Pancreas (tissue), 10 donors: ENCODE data around the gene DUS1L. TPM values are rescaled to one million over a fixed set of nuclear protein-coding genes. Genes with fewer than 3 reads are reported as not detected.

Source experiments
- ATAC-seq, 4 donors: fragments of 200-7000 bp; cut with Tn5 transposase; one replicate each; pipeline versions ENCODE4 v1.8.0 to v1.9.1; 2020; ENCODE audit warnings: mild to moderate bottlenecking in 4 of 4, moderate library complexity in 4 of 4
- DNase-seq, 6 donors: peaks; one replicate each; pipeline ENCODE4 v3.0.0-alpha.2; 2020
- FAIRE-seq: peaks from 2 replicates; lab custom pipeline; 2012; peaks lifted over from hg19 to GRCh38; lab: Jason Lieb, UNC
- H3K27ac ChIP-seq, 4 donors: fragments of 200-600 bp; sonication (generic); 1 replicate in 3 of 4; 2 replicates in 1 of 4; pipeline versions ENCODE4 v1.5.0 to v1.8.0; 2020
- H3K27me3 ChIP-seq, 4 donors: fragments of 200-600 bp; one replicate each; pipeline ENCODE4 v1.8.0; 2021
- H3K36me3 ChIP-seq, 3 donors: fragments of 200-600 bp; sonication (generic) in 1 of 3; one replicate each; pipeline versions ENCODE4 v1.5.0 to v1.8.0; 2020 to 2021
- H3K4me1 ChIP-seq, 3 donors: fragments of 200-600 bp; one replicate each; pipeline ENCODE4 v1.8.0; 2021
- H3K4me3 ChIP-seq, 4 donors: fragments of 200-600 bp; sonication (generic) in 2 of 4; one replicate each; pipeline versions ENCODE4 v1.5.0 to v1.8.0; 2020 to 2021
- H3K9me3 ChIP-seq, 4 donors: fragments of 200-600 bp; one replicate each; pipeline ENCODE4 v1.8.0; 2021
- WGBS, 2 donors: extraction: QIAGEN DNeasy Blood & Tissue Kit; methylation state at CpG; one replicate each; pipeline ENCODE4 v1.1.7; 2013; 5-methylcytosine and 5-hydroxymethylcytosine counted together
- intact Hi-C, 3 donors: fragments of 100-400 bp; cut with DNase I; formaldehyde crosslinking; loops; one replicate each; pipeline versions ENCODE4 v1.11.1 to v1.14.2; 2022
- polyA plus RNA-seq, 2 donors: library from polyadenylated mRNA; stranded (reverse); fragments of 200-250 nt; gene quantifications; one replicate each; pipeline ENCODE4 v1.2.3, GENCODE V29; 2013
- total RNA-seq, 6 donors: library from RNA; stranded (reverse); fragmentation: NEBNext Ultra II Directional in 4 of 6; extraction: Animal tissue kit (Norgen Biotek cat#: 25700) in 4 of 6; gene quantifications; one replicate each; pipeline versions ENCODE4 v1.2.1 to v1.2.4, GENCODE V29; 2021 to 2023
- TF ChIP-seq, protein P1 (sequence below), 4 donors: fragments of 200-600 bp; sonication (generic) in 3 of 4; IDR thresholded peaks; one replicate each; pipeline versions ENCODE4 v1.5.0 to v1.8.0; 2021; ENCODE audit warnings: antibody characterized with exemption in 4 of 4
- donor health status: healthy with polysubstance abuse.
- donor health status: DM: no; HTN: no; CAD: no; lungs with moderate emphysema.
- donor health status: DM: no; HTN: no; CAD: no.
- donor health status: control.
- donor health status: control.
- donor health status: Bipolar disorder and iron deficiency.
- donor health status: DM: yes; HTN: yes; CAD: no.
- donor health status: DM: no; HTN: no; CAD: no.
- donor health status: DM: no; HTN: no; CAD: no.
- donor health status: DM: yes; HTN: yes; CAD: no.

DUS1L gene
- total and polyA plus RNA-seq, 8 donors = 56.0 to 186 (median 72.8) TPM

DNA sequence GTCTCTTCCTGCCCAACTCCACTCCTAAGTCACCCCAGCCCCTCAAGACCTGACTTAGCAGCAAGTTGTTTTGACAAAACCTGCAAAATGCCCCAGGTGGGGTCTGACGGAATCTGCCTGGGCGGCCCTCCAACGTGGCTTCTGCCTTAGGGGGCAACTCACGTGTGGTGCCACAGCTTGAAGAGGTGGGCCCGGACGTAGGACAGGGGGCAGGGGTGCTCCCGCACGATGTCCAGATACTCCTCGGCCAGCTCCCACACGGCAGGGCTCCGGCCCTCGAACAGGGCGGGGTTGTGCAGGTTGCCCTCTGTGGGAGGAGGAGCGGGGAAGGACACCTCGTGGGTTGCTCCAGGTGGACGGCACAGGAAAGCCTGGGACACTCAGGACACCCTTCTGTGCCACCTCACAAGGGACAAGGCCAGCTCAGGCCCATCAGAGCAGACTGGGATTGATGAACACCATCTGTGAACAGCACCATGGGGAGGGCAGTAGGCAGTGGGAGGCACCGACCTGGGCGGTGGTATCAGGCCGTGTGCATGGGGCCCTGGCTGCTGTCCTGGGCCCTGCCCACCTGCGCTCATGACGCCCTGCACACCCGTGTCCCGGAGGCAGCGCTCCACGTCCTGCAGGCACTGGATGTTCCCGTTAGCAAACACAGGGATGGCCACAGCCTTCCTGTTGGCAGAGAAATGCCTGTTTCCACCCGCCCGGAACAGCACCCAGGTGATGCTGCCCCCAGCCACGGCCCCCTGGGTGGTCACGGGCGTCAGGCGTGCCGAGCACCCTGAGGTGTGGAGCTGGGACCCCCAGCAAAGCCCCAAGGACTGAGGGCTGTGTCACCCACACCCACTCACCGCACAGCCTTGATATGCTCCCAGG, 4.3 kb downstream of the DUS1L start:
- Histone ChIP-seq H3K9me3 (no peaks in the 10 kb centered on the region), H3K27ac (no peak overlapping the region), H3K4me3 (no peak overlapping the region), H3K27me3 (no peaks in the 10 kb centered on the region), H3K36me3 (peaks cover 0 to 33% (median 8%) of the 10 kb centered on the region in 3 donors), H3K4me1 (peaks cover 0 to 15% (median 14%) of the 10 kb centered on the region in 3 donors)
- 89 to 91% methylated on average over 34 of the region's 34 CpGs for WGBS, 2 donors
- TF ChIP-seq, protein P1, sequence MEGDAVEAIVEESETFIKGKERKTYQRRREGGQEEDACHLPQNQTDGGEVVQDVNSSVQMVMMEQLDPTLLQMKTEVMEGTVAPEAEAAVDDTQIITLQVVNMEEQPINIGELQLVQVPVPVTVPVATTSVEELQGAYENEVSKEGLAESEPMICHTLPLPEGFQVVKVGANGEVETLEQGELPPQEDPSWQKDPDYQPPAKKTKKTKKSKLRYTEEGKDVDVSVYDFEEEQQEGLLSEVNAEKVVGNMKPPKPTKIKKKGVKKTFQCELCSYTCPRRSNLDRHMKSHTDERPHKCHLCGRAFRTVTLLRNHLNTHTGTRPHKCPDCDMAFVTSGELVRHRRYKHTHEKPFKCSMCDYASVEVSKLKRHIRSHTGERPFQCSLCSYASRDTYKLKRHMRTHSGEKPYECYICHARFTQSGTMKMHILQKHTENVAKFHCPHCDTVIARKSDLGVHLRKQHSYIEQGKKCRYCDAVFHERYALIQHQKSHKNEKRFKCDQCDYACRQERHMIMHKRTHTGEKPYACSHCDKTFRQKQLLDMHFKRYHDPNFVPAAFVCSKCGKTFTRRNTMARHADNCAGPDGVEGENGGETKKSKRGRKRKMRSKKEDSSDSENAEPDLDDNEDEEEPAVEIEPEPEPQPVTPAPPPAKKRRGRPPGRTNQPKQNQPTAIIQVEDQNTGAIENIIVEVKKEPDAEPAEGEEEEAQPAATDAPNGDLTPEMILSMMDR (IDR thresholded peaks at IDR 0.05) = no peak
- no peak for FAIRE-seq
- intact Hi-C loops = no loop called here
- no peak for ATAC-seq
- DNase-seq = peak in 2 of 6 donors; percentile 38 to 76

DNA sequence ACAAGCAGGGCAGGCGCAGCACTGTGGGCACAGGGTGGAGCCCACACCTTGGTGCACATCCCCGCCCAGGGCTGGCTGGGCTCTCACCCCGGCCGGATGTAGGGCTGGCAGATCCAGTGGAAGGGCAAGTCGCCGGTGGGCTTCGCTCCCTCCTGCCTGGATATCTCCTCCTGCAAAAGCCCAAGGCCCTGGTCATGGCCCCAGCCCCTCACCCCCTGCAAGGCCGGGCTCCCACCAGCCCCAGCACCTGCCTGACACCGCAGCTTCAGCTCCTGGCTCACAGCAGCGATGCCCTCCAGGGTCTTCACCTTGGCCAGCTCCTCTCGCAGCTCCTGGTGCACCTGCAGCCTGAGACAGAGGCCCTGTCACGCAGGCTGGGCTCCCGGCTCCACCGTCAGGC, 5.0 kb downstream of the DUS1L start:
- H3K9me3 ChIP-seq = no peaks in the 10 kb centered on the region
- WGBS, 2 donors = 86 to 88% methylated on average over 13 to 14 of the region's 14 CpGs
- no peak overlapping the region for H3K4me3 ChIP-seq
- peak in 2 of 6 donors; percentile 35 to 70 for DNase-seq
- peaks cover 0 to 38% (median 8%) of the 10 kb centered on the region in 3 donors for H3K36me3 ChIP-seq
- no peak for FAIRE-seq
- TF ChIP-seq, protein P1 (IDR thresholded peaks at IDR 0.05) = no peak
- peaks cover 0 to 11% (median 10%) of the 10 kb centered on the region in 3 donors for H3K4me1 ChIP-seq
- intact Hi-C loops = no loop called here
- no peak for ATAC-seq
- H3K27me3 ChIP-seq = no peaks in the 10 kb centered on the region
- H3K27ac ChIP-seq = no peak overlapping the region

DNA sequence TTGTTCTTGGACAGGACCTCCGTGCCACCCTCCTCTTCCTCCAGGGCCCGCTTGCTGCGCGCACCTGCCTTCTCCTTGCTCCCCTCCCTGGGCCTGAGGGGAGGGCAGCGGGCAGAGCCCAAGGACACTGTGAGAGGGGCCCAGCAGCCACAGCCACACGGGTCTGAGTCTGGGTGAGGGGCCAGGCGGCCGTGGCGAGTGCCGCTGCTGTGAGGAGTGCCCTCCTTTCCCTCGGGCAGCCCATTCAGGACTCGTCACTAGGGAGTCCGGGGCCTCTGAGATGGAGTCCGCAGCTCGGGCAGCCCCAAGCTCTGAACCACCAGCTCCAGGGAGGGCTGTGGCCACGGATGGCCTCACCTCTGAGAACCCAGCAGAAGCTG, 5.6 kb downstream of the DUS1L start:
- DNase-seq = peak in 2 of 6 donors; percentile 16 to 75
- Histone ChIP-seq H3K27ac (no peak overlapping the region), H3K27me3 (no peaks in the 10 kb centered on the region), H3K4me1 (peaks cover 0 to 11% (median 10%) of the 10 kb centered on the region in 3 donors), H3K9me3 (no peaks in the 10 kb centered on the region), H3K4me3 (no peak overlapping the region), H3K36me3 (peaks cover 0 to 42% (median 8%) of the 10 kb centered on the region in 3 donors)
- 84 to 85% methylated on average over 16 of the region's 16 CpGs for WGBS, 2 donors
- TF ChIP-seq, protein P1 (IDR thresholded peaks at IDR 0.05) = no peak
- ATAC-seq = no peak
- intact Hi-C loops = no loop called here
- FAIRE-seq = no peak

DNA sequence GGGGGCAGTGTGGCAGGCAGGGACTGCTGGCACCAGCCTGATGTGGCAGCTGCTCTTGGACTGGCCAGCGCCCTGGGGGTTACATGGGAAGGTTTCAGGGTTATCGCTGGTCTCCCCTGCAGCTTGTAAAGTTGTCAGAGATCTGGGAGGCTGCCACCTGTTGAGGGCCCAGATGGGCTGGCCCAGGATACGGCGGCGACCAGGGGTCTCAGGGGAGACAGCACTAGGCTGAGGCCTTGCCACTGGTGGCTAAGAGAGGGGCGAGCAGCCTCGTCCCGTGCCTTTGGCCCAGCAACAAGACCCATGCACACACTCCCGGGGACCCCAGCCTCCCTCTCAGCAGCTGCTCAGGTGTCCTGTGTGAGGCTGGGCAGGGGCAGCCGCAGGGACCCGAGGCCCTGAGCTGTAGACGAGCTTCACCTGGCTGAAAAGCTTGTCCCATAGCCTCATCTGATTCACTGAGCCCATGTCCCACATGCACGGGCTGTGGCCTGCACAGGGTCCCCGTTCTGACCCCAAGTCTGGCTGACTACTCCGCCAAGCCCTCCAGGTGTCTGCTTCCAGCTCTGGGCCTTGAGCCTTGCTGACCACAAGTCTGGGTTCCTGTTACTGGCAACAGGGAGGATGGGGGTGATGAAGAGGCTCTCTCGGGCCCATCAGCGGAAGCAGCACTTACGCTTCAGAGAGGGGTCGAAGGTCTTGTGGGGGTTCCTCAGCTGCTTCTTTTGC, 6.2 kb downstream of the DUS1L start:
- no peaks in the 10 kb centered on the region for H3K9me3 ChIP-seq
- ATAC-seq (no peak), DNase-seq (peak in 2 of 6 donors; percentile 27 to 74), FAIRE-seq (no peak)
- peaks cover 0 to 42% (median 8%) of the 10 kb centered on the region in 3 donors for H3K36me3 ChIP-seq
- no peak overlapping the region for H3K4me3 ChIP-seq
- no peak overlapping the region for H3K27ac ChIP-seq
- WGBS, 2 donors = 79 to 85% methylated on average over 18 to 19 of the region's 19 CpGs
- H3K27me3 ChIP-seq = no peaks in the 10 kb centered on the region
- TF ChIP-seq, protein P1 (IDR thresholded peaks at IDR 0.05) = no peak
- intact Hi-C loops = no loop called here
- peaks cover 0 to 7% (median 7%) of the 10 kb centered on the region in 3 donors for H3K4me1 ChIP-seq
